Neutrophil (primary cell): ENCODE data around the gene LARP1.

Experiments used
- H3K27ac ChIP-seq: fragments of 200-600 bp; sonication (generic); 2 replicates; pipeline ENCODE4 v1.5.1; 2016; ENCODE audit warnings: mild to moderate bottlenecking, moderate library complexity
- H3K27me3 ChIP-seq: fragments of 200-600 bp; sonication (generic); 2 replicates; pipeline ENCODE4 v1.6.0; 2016; ENCODE audit warnings: mild to moderate bottlenecking
- H3K36me3 ChIP-seq: fragments of 200-600 bp; sonication (generic); 2 replicates; pipeline ENCODE4 v1.5.1; 2017
- H3K4me1 ChIP-seq, 2 experiments: fragments of 200-600 bp in 1 of 2; sonication (generic) in 1 of 2; 1 replicate in 1 of 2; 2 replicates in 1 of 2; pipeline versions ENCODE4 v1.5.1 to v1.6.1; 2013 to 2016; ENCODE audit warnings: low read depth in 1 of 2, low read length in 1 of 2, mild to moderate bottlenecking in 1 of 2, moderate library complexity in 1 of 2; ENCODE audit not compliant: control insufficient read depth in 1 of 2, insufficient read depth in 1 of 2
- H3K4me3 ChIP-seq, 2 experiments: fragments of 200-600 bp in 1 of 2; sonication (generic) in 1 of 2; 1 replicate in 1 of 2; 2 replicates in 1 of 2; pipeline ENCODE4 v1.5.1; 2013 to 2016; ENCODE audit warnings: low read depth in 1 of 2, low read length in 1 of 2, mild to moderate bottlenecking in 1 of 2, moderate library complexity in 1 of 2
- H3K9me3 ChIP-seq: fragments of 200-600 bp; sonication (generic); 2 replicates; pipeline ENCODE4 v1.5.1; 2016
- CTCF ChIP-seq: fragments of 200-600 bp; sonication (generic); IDR thresholded peaks from 2 replicates; pipeline ENCODE4 v1.5.1; 2016; ENCODE audit warnings: antibody characterized with exemption

The LARP1 gene

GRCh38 chr5:154860765-154861164, 105.6 kb downstream of the LARP1 start:
- peak overlapping the region; percentile 95 for H3K27ac ChIP-seq
- no peak for TF ChIP-seq CTCF
- no peaks in the 10 kb centered on the region for H3K27me3 ChIP-seq
- peaks cover 28% of the 10 kb centered on the region for H3K36me3 ChIP-seq
- H3K4me3 ChIP-seq: peak overlapping the region; percentile 91 to 98
- no peaks in the 10 kb centered on the region for H3K9me3 ChIP-seq
- H3K4me1 ChIP-seq: peaks cover 33 to 38% of the 10 kb centered on the region in 2 experiments

DNA sequence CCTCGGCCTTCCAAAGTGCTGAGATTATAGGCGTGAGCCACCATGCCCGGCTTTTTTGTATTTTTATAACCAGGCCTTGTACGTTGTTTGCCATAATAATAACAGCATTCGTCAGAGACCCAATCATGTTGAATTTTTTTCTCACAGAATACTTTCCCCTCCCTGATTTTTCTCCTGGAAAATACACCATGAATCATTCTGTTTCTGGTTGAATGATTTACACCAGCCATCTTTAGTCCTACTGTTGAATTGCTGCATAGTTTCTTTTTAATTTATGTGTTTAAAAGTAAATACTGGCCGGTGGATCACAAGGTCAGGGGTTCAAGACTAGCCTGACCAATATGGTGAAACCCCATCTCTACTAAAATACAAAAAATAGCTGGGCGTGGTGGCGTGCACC, 106.8 kb downstream of the LARP1 start:
- Histone ChIP-seq H3K4me3 (no peak overlapping the region), H3K27ac (peak overlapping the region; percentile 95), H3K27me3 (no peaks in the 10 kb centered on the region), H3K36me3 (peaks cover 38% of the 10 kb centered on the region), H3K9me3 (no peaks in the 10 kb centered on the region), H3K4me1 (peaks cover 31 to 35% of the 10 kb centered on the region in 2 experiments)
- no peak for TF ChIP-seq CTCF

DNA sequence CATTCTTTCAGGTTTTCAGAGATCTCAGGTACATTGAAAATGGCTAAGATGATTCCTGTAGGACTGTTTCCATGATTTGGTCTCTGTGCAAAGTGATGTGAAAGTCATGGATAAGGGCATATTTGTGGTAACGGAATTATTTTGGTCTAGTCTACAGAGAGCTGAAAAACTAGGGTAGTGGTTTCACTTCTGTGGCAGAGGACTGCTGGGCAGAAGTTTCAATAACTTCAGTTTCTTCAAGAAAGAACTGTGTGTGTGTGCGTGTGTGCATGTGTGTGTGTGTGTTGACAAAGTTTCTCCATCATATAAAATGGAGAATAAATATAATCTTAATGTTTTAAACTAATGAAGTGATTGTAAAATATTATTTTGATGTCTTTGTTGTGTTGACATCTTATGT, 107.6 kb downstream of the LARP1 start:
- H3K9me3 ChIP-seq: no peaks in the 10 kb centered on the region
- peak overlapping the region; percentile 23 for H3K27ac ChIP-seq
- peaks cover 27 to 30% of the 10 kb centered on the region in 2 experiments for H3K4me1 ChIP-seq
- no peak for TF ChIP-seq CTCF
- no peaks in the 10 kb centered on the region for H3K27me3 ChIP-seq
- peaks cover 40% of the 10 kb centered on the region for H3K36me3 ChIP-seq
- H3K4me3 ChIP-seq: no peak overlapping the region

DNA sequence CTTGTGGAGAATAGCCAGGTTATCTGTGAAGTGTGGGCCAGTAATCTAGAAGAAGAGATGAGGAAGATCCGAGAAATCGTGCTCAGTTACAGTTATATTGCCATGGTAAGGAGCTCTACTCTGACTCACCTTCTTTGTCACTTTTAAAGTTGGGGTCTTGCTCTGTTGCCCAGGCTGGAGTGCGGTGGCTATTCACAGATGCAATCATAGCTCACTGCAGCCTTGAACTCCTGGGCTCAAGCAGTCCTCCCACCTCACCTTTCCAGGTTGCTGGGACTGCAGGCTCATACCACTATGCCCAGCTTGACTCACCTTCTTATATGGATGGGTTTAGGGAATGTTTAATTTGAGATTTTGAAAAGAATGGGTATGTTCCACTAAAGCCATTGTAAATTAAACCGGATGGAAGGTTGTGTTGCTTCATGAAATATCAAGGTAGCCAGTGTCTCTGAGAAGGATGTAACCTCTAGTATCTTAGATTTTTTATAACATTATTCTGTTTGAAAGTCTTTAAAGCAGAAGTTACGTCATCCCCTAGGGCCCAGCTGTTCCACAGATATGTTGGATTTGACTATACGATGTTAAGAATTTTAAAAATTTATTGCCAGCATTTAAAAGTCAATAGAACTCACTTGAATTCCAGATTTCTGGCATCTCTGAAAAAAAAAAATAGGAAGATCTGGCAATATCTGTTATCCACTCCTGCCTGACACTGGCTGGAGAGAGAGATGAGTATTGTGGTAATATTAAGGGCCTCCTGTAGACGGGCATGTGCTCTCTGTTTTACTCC, 108.3 kb downstream of the LARP1 start:
- H3K27ac ChIP-seq: peak overlapping the region; percentile 23
- no peaks in the 10 kb centered on the region for H3K27me3 ChIP-seq
- no peaks in the 10 kb centered on the region for H3K9me3 ChIP-seq
- no peak overlapping the region for H3K4me3 ChIP-seq
- H3K4me1 ChIP-seq: peaks cover 27 to 30% of the 10 kb centered on the region in 2 experiments
- TF ChIP-seq CTCF: no peak
- H3K36me3 ChIP-seq: peaks cover 46% of the 10 kb centered on the region

GRCh38 chr5:154865466-154866184, 110.4 kb downstream of the LARP1 start:
- Histone ChIP-seq H3K9me3 (no peaks in the 10 kb centered on the region), H3K4me1 (peaks cover 11 to 17% of the 10 kb centered on the region in 2 experiments), H3K4me3 (no peak overlapping the region), H3K27ac (no peak overlapping the region), H3K27me3 (no peaks in the 10 kb centered on the region), H3K36me3 (peaks cover 61% of the 10 kb centered on the region)
- no peak for TF ChIP-seq CTCF
